Activated CD8-positive, alpha-beta memory T cell treated with anti-CD3 and anti-CD28 coated beads for 48 hours (primary cell): ENCODE results near the gene ANAPC15.

Source experiments
- DNase-seq, 3 experiments: peaks; one replicate each; pipeline ENCODE4 v3.0.0-alpha.2; 2020; ENCODE audit warnings: low read depth in 2 of 3, low spot score in 2 of 3

ANAPC15 gene

DNA sequence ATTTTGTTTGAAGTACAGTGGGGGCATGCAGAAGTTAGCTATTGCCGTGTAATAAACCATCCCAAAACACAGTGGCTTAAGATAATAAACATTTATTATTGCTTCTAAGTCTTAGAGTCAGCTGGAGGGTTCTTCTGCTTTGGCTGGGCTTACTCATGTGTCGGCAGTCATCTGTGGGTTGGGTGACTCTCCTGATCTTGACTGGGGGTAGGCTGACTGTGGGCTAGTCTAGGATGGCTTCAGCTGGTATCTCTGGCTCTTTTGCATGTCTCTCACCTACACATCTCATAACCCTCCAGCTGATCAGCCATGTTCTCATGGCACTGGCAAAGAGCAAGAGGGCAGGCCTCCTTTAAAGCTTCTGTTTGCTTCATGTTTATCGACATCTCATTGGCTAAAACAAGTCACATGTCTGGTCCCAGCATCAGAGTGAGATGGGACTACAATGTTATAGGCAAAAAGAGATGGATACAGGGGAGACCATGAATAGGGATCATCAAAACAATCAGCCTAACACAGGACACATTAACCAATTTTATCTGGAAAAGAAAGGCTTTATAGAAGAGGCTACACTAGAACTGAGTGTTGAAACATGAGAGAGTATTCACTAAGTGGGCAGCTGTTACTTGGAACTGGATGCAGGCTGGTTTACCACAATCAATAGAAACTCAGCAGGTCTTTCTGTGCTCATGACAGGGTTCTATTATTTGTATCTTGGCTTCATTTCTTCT lies 26.7 kb downstream of the ANAPC15 start:
- DNase-seq, result no peak

DNA sequence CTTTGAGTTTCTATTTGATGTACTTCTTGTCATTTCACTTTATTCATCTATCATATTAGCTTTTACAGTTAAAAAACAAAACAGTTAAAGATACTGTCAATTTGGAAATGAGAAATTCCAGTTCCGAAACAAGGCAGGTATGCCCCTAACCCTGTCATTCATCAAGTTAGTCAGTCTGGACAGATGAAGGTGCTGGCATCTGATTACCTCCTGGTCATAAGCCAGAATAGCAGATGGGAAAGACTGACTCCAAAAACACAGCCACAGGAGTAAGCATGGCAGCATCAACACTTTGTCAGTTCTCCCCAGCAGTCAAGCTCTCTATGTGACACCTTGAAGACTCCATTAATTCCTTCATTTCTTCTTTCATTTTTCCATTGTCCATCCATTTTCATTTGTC lies 27.5 kb downstream of the ANAPC15 start:
- DNase-seq, result no peak

DNA sequence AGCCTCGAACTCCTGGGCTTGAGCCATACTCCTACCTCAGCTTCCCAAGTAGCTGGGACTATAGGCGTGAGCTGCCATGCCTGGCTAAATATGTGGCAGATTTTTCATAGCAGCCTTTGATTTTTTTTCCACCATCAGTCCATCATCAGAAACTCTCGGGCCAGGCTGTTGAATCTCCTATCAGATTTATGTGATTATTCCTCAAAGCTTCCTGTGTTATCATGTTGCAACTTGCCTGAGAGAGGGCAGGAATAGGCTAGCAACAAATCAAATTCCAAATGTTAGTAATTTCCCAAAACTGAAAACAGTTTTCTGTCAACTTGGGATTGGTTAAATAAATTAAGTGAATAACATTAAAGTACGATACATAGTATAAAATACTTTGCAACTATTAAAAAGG lies 28.4 kb downstream of the ANAPC15 start:
- no peak for DNase-seq

DNA sequence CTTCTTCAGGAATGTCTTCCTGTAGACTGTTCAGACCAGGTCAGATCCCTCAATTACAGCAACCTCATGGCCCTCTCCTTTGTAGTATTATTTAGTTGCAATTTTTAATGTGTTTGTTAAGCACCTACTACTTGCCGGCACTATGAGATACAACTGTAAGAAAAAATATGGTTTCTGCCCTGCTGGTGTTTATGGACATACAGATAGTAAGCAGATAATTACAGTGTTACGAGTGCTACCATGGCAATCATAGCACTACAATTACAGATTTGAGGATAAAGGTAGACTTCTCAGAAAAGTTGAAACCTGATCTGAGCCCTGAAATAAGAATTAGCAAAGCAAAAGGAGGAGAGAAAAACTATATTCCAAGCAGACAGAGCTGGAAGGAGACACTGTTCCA lies 29.1 kb downstream of the ANAPC15 start:
- no peak for DNase-seq

- no peak for DNase-seq
Observed at GRCh38 chr11:72081821-72082453, 30.6 kb downstream of the ANAPC15 start.

DNA sequence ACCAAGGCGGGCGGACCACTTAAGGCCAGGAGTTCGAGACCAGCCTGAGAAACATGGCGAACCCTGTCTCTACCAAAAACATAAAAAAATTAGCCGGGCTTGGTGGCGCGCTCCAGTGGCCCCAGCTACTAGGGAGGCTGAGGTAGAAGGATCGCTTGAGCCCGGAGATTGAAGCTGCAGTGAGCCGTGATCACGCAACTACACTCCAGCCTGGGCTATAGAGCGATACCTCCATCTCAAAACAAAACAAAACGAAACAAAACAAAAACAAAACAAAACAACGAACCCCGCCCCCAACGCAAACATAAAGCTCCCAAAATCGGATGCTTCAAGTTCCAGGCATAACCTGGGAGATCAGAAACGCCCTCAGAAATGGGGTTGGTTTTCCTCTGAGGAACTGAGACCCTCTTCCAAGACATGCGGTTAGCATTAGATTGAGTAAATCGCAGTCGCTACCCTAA lies 31.3 kb downstream of the ANAPC15 start:
- DNase-seq, result no peak

DNA sequence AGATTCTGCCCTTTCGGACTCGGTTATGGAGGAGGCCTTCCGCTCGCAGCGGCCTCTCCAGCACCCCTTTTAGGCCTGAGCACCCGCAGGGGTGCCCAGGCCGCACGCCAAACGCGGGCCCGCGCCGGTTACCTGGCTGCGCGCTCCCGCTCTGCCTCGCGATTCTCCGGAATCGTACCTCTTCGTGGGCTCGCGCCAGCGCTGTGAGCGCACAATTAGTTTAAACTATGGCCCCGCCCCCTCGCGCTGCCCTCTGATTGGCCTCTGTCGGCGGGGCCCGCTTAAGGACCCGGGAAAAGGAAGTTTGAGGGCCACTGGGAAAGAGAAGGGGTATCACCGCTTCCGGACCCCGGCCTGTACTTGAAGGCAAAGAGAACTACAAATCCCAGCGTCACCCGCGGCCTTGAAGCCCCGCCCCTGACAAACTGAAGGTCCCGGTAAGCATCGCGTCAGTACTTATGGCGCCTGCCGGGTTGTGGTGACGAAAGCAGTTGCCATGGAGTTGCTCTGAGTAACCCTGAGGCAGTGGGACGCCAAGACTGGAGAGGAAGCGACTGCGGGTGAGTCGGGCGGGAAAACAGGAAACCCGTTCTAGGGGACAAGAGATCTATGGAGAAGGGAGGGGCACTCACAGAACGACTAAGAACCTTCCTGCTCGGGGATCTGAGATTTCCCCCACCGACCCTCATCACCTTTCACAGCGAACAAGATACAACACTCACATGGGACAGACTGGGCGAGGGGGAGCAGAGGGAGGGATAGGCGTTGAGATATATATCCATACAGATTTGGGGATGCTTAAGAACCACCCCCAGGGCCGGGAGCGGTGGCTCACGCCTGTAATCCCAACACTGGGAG lies 31.9 kb downstream of the ANAPC15 start, which contains the start of the genes LRRC51 and NUMA1:
TSS of gene LRRC51 (plus strand) at position 525 of the 858 bp plus-strand sequence. CDS start 8,234 bp downstream, outside the sequence.
TSS of gene NUMA1 (minus strand) at position 217 of the 858 bp plus-strand sequence. CDS start 44,599 bp downstream, outside the sequence.
- peak; percentile 76 to 96 (median 93) for DNase-seq

DNA sequence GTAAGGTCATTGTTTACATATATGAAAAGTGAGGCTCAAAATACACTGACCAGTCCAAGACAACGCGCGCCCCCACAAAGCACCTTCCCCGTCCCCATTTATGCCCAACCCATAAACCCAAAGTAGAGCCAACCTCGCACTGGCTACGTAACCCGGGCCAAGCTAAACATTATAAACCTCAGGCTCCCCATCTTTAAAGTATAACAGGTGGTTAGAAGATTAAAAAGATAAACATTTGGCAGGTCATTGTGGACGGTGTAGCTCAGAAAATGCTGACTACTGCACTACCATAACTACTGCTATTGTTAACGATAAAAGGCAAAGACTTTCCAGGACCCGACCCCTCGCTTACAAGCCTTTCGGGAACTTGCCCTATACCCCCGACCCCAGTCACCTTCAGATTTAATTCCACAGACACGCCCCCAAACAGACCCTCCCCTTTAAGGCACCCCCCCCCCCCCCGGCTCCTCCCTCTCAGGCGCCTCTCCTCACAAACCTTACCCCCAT lies 32.6 kb downstream of the ANAPC15 start:
- no peak for DNase-seq

DNA sequence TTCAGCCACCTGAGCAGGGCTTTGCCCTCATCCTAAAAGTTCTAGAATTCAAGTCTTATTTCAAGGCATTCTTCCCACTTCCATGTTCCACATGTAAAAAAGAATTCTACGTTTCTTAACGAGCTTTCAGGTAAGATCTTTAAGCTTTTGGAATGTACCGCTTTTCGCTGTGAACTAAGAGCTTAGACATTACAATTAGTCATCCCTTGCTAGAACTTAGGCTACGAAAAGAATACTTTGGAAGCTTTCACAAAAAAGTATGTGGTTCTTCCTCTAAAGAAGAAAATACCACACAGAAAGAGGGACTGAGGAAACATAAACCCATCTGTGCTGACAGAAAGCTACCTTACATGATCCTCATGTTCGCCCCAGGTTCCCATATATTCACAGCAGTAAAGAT lies 34.0 kb downstream of the ANAPC15 start:
- no peak for DNase-seq

GRCh38 chr11:72075756-72076155 lies 36.7 kb downstream of the ANAPC15 start:
- no peak for DNase-seq

GRCh38 chr11:72075109-72075508 lies 37.4 kb downstream of the ANAPC15 start:
- no peak for DNase-seq

- DNase-seq, result no peak
Observed at GRCh38 chr11:72072348-72072747, 40.1 kb downstream of the ANAPC15 start.

GRCh38 chr11:72070491-72070890 lies 42.0 kb downstream of the ANAPC15 start:
- no peak for DNase-seq

DNA sequence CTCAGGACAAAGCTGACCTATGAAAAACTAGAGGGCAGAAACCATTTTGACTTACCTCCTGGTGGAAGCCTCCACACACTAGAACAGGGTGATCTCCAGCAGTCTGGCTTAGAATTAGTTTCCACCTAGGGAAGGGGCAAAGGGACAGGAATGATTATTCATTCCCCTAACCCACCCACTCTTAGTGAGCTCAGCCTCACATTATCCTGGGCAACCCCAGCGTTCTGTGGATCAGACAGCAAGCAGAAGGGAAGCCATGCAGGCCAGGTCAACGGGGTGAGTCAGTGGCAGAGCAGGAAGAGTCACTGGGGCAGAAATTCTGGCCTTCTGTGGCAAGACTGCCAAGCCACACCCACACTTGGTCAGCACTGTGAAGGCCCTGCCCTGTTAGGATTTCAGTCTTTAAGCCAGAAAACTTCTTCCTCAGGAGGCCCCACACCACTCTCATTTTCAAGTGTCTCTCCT lies 42.7 kb downstream of the ANAPC15 start:
- DNase-seq, result no peak

DNA sequence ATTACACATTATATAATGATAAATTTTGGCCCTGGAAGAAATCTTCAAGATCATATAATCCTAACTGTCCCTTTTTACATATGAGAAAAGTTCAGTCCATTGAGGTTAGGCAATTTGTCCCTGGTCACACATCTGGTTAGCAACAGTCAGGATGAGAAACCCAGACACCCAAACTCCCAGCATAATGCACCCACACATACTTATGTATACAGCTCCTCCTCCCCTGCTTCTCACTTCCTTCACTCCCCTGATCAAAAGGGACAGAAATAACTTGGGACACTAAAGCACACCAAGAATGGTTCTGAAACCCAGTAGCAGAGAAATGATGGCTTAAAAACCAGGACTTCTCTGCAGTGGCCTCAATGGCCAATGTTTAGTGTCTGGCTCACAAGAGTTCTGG lies 43.3 kb downstream of the ANAPC15 start:
- no peak for DNase-seq

GRCh38 chr11:72067676-72068075 lies 44.8 kb downstream of the ANAPC15 start:
- DNase-seq, result no peak

DNA sequence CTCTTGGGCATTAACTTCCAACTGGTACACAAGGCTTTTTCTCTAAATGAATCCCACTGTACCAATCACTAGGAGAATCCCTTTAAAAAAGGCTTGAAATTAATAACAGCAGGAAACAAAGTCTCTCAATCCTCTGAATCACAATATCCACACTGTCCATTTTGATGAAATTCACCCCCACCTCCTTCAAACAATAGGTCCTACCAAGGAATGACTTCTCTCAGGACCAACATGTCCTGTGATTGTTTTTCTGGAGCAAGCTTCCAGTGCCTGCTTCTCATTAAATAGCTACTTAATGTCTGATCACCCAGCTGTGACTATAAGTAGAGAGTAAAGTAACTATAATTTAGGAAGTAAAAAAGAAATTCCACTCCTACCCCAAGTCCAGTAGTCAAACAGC lies 45.2 kb downstream of the ANAPC15 start:
- no peak for DNase-seq

DNA sequence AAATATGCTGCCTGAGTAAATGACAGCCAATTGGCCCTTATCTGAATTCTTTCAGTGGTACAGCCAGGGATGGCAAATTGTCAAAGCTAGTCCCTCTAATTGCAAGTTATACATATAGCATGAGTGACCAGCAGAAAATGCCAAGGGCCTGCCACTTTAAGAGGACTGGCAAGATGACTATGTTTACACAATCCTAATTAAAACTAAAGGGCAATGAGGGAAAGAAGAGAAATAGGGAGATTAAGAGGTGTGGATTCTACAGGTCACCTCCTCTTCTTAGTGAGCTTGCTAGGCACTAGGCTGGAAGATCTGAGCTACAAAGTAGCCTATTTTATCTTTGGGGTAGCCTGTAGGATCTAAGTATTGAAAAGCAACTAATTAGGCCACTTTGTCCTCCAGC lies 45.6 kb downstream of the ANAPC15 start:
- DNase-seq, result no peak

DNA sequence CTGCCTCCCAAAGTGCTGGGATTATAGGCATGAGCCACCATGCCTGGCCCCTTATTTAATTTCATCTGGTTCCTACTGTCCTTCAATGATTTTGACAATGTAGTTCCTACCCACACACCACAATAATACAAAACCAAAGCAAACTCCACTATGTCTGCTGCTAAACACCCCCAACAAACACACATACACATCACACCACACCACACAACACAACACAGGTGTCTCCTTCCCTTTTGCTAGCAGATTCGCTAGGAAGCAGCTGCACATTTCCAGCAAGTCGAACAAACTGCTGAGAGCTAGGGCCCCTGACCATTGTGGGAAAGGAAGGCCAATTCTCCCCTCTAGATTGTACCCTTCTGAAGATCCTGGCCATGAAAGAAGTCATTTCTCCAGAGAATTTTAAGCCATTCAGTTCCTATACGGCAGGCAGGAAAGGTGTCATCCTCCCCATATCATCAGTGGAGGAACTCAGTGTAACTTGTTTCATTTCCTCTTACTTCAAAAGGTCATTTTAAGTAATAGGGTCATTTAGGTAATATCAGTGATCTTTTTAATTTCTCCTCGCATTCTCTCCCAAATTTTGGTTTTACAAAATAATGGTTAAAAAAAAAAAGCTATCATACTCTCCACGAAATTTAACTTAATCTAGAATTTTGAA lies 50.6 kb downstream of the ANAPC15 start:
- DNase-seq, result no peak
